GM21447 (cell line): ENCODE measurements around the gene PAPLN.

Source experiments
- ATAC-seq: cut with Tn5 transposase; IDR thresholded peaks from one replicate; pipeline ENCODE4 v1.9.1; 2021; ENCODE audit not compliant: unreplicated experiment

The PAPLN gene

DNA sequence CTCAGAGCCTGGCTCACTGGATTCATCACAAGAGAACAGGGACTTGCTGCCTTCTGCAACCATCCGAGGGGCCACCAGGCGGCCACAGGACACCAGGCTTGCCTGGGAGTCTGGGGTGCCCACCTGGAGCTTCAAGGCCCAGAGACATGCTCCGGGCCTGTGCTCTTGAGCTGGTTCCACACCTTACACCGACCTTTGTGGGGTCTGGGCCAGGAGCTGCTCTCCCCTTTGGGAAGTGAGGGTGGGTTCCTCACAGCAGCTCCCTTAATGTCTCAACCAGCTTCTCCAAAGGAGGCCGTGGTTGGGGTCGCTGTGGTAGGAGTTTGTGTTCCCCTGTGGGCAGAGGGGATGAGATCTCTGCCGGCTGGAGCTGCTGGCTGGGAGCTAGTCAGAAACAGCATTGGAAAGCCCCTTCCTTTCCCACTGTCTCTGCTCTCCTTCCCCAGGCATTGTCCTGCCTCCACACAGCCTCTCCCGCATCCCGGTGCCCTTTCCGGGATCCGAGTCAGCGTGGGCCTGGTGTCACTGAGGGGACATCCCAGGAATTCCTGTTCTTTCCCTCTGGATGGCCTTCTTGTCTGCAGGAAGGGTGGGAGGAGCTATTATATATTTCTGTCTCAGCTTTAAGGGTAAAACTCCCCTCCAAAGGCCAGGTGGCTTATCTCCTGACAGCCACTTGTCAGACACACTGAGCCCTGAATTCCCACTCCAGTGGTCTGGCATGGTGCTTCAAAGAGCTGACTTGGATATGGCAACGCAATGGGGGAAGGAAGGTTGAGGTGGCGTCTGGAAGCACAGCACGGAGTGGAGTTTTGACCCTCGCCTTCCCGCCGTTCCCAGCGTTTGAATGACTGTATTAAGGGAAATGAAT is 5.1 kb upstream of the PAPLN start:
- ATAC-seq = no peak

DNA sequence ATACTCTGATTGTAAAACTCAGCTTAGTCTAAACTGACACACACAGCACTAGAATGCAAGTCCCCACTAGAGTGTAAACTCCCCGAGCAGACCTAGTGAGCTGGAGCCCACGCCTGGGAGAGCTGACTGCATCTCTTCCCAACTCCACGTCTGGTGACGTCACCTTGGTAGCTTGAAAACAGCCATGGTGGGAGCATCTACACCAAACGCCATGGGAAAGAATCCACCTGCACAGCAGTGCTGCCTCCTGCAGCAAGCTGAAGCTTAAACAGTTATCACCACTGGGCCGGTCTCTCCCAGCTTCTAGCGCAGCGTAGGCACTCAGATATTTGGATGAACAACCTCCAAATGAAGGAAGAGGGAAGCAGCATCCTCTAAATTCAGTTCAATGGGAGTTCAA is 4.3 kb upstream of the PAPLN start:
- no peak for ATAC-seq

DNA sequence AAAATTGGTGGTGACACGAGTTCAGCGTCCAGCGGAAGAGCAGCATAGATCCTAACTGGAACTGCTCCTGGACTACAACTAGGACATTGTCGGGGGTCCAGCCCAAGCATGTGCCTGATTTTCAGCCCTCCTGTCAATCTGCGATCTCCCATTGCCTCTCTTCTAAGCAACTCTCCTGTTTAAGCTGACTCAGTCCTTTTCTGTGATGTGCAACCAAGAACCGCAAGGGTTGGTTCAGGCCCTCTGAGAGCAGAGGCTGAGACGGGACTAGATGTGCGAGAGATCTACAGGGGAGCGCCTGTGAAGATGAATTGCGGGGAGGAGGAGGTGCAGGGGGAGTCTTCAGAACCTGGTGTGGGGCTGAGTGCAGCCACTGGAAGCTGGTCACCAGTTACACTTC is 3.7 kb upstream of the PAPLN start:
- no peak for ATAC-seq

DNA sequence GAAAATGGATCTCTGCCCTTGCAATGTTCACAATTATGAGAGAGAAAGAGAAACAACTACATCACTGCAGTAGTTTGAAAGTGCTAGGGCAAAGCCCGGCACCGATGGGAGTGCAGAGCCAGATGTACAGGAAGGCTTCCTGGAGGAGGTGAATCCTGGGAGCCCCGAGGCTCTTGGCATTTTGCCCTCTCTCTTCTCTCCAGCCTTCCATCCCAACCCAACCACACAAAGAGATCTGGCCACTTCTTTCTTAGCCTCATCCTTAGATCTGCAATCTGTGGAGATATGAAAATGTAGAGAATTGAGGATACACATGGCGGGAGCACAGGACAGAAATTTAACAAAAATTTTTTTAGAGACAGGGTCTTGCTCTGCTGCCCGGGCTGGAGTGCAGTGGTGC is 3.3 kb upstream of the PAPLN start:
- ATAC-seq = no peak

DNA sequence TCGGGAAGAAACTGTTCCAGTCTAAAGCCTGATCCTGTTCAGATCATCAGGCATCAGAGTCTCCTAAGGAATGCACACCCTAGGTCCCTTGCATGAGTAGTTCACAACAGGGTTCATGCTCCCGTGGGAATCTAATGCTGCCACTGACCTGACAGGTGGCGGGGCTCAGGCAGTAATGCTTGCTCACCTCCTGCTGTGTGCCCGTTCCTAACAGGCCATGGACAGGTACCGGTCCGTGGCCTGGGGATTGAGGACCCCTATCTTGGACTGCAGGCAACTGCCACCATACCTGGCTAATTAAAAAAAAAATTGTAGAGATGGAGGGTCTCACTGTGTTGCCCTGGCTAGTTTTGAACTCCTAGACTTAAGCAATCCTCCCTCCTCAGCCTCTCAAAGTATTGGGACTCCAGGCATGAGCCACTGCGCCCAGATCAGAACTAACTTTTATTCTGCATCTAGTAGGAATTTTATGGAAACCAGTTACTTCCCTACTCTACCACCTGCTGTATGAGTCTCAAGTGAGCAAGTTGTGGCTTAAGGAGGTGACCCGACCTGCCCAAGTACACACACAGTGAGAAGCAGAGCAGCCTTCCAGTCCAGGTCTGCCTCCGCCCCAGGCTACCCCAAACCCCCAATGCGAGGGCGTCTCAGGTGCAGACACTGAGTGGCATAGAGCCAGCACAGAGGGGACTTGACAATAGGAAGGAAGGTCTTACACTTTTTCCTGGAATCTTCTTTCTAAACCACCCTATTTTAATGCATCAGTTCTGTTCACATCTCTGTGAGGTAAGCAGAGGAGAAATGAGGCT is 2.5 kb upstream of the PAPLN start:
- ATAC-seq = no peak

DNA sequence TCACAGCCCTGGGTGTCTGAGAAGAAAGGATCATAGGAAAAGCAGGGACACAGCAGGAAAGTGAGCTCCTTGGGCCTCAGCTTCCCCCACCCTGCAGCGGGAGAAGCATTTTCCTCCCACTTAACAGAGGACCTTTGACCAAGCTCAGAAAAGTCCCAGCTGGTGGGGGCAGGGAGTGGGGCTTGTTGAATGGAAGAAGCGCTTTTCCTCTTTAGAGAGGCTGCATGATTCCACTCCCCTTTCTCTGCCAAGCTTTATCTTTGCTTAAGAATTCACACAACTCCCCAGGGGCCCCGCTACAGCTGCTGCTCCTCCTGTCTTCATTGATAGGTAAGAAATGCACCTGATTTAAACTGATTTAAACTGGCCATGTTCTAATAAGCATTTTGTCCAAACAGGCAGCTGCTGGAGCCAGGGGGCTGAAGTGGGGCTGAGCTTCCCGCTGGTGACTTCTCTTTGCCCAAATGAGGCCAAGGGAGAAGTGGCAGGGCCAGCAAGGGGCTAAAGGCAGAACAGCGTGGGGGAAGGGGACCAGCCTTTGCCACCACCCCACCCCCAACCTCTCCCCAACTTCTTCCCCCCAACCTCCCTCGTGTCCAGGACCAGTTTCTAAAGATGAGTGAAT is 1.7 kb upstream of the PAPLN start:
- ATAC-seq = no peak

- no peak for ATAC-seq
These were observed 1.1 kb upstream of the PAPLN start for GRCh38 chr14:73236157-73236556.

DNA sequence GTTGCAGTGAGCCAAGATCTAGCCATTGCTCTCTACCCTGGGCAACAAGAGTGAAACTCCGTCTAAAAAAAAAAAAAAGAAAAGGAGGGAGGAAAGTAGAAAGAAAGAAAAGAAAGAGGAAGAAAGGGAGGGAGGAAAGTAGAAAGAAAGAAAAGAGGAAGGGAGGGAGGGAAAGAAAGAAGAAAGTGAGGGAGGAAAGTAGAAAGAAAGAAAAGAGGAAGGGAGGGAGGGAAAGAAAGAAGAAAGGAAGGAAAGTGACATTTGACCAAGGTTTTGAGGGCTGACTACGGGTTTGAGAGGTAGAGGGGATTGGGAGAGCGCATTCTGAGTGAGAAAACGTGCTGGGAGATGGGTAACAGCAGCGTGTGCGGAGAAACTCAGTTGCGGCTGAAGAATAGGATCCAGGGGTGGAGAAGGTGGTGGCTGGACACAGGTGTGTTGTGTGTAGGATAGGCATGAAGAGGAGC is 521 bp upstream of the PAPLN start:
- no peak for ATAC-seq

DNA sequence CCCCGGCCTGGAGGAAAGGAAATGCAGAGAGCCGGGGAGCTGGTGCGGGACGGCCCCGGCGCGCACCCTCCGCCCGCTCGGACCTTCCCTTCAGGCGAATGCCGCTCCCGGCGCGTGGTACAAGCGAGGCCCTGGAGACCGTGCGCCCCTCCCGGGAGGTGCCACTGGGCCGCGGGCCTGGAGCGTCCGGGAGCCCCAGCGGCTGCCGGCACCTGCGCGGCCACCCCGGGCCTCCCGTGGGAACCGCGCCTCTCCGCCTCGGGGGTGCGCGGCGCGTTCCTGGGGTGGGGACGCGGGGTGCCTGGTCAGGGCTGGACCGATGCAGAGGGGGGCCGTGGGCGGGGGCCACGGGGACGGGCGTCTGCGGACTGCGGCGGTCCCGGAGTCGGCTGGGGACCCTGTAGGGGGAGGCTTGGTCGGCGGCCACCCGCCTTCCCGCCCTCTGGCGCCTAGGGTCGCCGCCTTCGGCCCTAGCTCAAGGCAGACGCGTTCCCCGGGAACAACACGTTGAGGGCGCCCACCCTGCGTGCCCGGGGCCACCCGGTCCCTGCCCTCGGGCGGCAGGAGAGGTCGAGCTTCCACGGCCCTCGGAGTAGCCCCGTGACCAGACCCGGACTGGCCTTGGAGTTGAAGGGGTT is 599 bp downstream of the PAPLN start:
- ATAC-seq = no peak

GRCh38 chr14:73238424-73238852 is 1.1 kb downstream of the PAPLN start:
- ATAC-seq = no peak

DNA sequence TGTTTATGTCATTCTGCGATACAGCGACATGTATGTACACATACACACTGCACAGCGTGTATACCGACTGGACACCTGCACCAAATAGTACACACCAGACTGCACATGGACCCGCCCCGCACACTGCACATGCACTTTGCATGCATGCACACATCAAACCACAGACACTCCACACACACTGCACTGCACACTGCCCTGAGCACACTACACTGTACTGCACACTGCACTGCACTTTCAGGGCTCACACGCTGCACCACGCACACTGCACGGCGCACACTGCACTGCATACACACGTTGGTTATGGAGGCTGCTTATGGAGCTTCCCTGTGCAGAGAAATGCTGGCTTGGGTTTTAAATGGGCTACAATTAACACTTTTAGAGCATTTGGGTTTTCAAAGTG is 1.6 kb downstream of the PAPLN start:
- ATAC-seq = no peak

- ATAC-seq = no peak
These were observed 2.3 kb downstream of the PAPLN start for GRCh38 chr14:73239393-73240241.

DNA sequence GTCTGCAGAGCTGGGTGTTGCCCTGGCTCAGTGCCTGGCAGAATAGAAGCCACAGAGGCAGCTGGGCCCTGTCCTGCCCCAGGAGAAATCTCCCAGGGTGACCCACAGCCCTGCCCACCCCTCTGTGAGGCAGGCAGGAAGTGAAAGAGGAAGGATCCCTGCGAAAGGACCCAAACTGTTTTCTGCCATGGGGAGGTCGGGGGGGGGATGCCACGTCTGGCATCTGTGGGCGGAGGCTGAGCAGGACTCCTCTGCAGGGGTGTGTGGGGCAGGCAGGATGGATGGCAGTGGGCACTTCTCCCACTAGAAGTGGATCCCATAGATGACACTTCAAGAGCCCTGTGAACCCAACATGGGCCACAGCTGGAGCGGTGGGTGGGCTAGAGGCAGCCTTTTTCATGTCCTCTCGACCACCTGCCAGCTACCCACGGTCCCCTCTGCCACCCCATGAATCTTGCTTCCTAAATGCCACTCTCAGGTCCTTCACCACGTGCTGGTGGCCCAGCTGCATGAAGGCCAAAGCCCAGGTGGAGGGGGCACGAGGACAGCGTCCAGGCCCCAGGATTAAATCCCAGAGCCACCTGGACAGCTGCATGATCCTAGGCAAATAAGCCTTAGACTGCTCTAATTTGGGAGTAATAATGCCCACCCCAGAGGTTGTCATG is 3.6 kb downstream of the PAPLN start:
- no peak for ATAC-seq

DNA sequence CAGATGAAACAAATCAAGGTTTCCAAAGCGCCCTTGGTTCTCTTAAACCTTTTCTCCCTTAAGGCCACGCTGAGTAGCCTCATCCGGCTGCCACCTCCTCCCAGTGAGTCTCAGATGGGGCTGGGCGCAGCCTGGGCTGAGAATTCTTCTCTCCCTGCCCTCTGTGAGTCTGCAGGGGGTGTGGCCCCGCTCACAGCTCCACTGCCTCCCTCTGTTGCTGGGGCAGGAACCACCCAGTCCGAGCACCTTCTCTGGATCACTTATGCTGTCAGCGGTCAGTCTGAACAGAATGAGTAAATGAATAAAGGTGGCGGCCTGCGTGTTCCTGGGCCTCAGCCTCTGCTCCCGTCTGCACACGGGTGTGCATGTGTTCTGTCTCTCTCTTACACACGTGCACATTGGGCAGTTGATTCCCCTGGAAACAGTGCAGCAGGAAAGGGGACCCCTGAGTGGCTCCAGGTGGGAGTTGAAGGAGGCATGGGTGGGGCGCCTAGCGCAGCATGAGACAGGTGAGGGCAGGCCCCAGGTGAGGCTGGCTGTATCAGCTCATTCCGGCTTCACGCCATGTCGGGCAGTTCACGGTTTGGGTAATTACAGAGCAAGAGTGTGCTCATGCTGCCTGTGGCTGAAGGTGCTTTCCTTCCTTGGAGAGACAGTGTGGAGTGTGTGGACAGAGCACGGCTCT is 4.3 kb downstream of the PAPLN start:
- ATAC-seq = no peak

DNA sequence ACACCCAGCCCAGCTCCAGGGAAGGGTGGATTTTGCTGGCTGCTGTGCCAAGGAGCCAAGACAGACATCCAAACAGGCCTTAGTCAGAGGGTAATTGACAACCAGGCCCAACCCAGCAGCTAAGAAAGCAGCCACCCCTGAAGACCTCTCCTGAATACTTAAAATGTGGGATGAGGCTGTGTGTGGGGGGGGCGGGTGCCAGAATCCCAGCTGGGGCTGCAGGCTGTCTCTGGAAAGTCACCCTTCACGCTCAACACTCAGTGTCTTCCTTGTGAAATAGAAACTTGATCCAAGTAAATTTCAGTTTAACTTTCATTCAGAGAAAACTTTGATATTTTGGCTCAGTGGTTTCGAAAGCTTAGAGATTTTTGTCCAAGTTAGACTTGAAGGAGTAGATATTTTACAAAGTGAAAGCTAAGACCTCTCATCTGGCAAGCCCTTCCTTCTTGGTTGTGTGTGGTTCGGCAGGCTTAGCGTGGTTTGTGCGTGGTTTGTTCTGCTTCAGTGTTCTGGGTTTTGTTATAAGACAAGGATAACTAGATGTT is 5.1 kb downstream of the PAPLN start:
- no peak for ATAC-seq

GRCh38 chr14:73243341-73243740 is 6.0 kb downstream of the PAPLN start:
- ATAC-seq = no peak

DNA sequence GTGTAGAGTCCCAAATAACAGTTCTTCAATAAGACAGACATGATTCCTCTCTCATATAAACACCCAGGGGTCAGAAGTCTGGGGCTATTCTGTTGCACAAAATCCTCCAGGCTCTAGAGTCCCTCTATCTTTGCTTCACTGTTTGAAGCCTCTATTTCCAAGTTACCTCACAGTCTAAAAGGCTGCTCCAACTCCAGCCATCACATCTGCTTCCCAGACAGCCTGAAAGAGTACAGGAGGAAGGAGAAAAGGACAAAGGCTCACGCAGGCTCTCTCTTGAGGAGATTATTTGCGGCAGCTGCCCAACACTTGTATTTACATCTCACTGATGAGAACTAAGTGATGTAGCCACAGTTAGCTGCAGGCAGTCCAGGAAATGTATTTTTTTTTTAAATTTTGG is 6.4 kb downstream of the PAPLN start:
- ATAC-seq = no peak

- ATAC-seq = no peak
These were observed 7.4 kb downstream of the PAPLN start for GRCh38 chr14:73244541-73245290.
